ENCODE data around the gene TLR4.

GRCh38 chr9:117725426-117725887 lies 21.3 kb downstream of the TLR4 start:
- no peak for TF ChIP-seq CTCF (IDR thresholded peaks at IDR 0.05; ENCODE audit: insufficient read depth, low read length, poor library complexity, severe bottlenecking)
- TF ChIP-seq EZH2phosphoT487 (conservative IDR thresholded peaks at IDR 0.05; ENCODE audit: low read length) = no peak
